HepG2 (cell line): Measurements from ENCODE around the gene DAPK1. TPM values are rescaled to one million over a fixed set of nuclear protein-coding genes. Genes with fewer than 3 reads are reported as not detected.

Source experiments
- ATAC-seq: fragments of 200-7000 bp; cut with Tn5 transposase; 3 replicates; pipeline ENCODE4 v1.9.1; 2020; ENCODE audit warnings: mild to moderate bottlenecking, moderate library complexity
- BruUV-seq: library from RNA; stranded (reverse); fragments of 400-500 nt; replicated peaks from 2 replicates; lab custom pipeline; 2021; lab: Mats Ljungman, UMichigan
- CTCF ChIA-PET: fragments of 300-600 bp; formaldehyde crosslinking; extraction: SDS; loops from one replicate; lab custom pipeline; 2021; ENCODE audit warnings: low total read pairs, inconsistent platforms, low intra/inter-chr PET ratio; lab: Yijun Ruan, JAX
- POLR2A ChIA-PET: fragments of 350-600 bp; sonication (Branson Sonifier 250); formaldehyde crosslinking; loops from one replicate; lab custom pipeline; 2020; ENCODE audit warnings: antibody characterized with exemption, inconsistent platforms; lab: Yijun Ruan, JAX
- DNase-seq: peaks from one replicate; pipeline ENCODE4 v3.0.0-alpha.2; 2015; ENCODE audit warnings: low spot score
- FAIRE-seq: peaks from 3 replicates; lab custom pipeline; 2011; peaks lifted over from hg19 to GRCh38; lab: Jason Lieb, UNC
- H2AFZ ChIP-seq: one replicate; pipeline ENCODE4 v1.6.1; 2011; ENCODE audit warnings: low read length, inconsistent platforms
- H3K27ac ChIP-seq: fragments of 300-600 bp; 3 replicates; pipeline ENCODE4 v1.8.0; 2011; ENCODE audit warnings: mixed run types, mild to moderate bottlenecking, mixed read lengths, low read length, inconsistent platforms; ENCODE audit not compliant: insufficient read depth; ENCODE audit errors: extremely low read length
- H3K27me3 ChIP-seq, 2 experiments: fragments of 200-600 bp in 1 of 2; 2 replicates in 1 of 2; 3 replicates in 1 of 2; pipeline versions ENCODE4 v1.6.0 to v1.8.0; 2011; ENCODE audit warnings: low read length in 2 of 2, mild to moderate bottlenecking in 2 of 2, moderate library complexity in 2 of 2, inconsistent platforms in 1 of 2; ENCODE audit not compliant: insufficient read depth in 2 of 2, control insufficient read depth in 1 of 2
- H3K36me3 ChIP-seq, 2 experiments: fragments of 200-600 bp in 1 of 2; replicated peaks in 1 of 2; 2 replicates in 1 of 2; 3 replicates in 1 of 2; pipeline versions ENCODE4 v1.5.1 to v1.8.0; 2011; ENCODE audit warnings: low read length in 2 of 2, inconsistent platforms in 1 of 2; ENCODE audit not compliant: insufficient read depth in 2 of 2, control insufficient read depth in 1 of 2
- H3K4me1 ChIP-seq: 2 replicates; pipeline ENCODE4 v1.5.1; 2012; ENCODE audit warnings: low read length, inconsistent platforms; ENCODE audit not compliant: insufficient read depth
- H3K4me2 ChIP-seq: 2 replicates; pipeline ENCODE4 v1.6.0; 2011; ENCODE audit warnings: low read depth, low read length, inconsistent platforms
- H3K4me3 ChIP-seq, 3 experiments: fragments of 200-600 bp in 1 of 3; sonication (generic), shearing (Covaris generic) in 1 of 3; replicated peaks in 1 of 3; 2 replicates each; pipeline ENCODE4 v1.5.1; 2011 to 2016; ENCODE audit warnings: low read length in 3 of 3, inconsistent platforms in 2 of 3, low read depth in 2 of 3, mild to moderate bottlenecking in 2 of 3, control low read depth in 1 of 3, mixed read lengths in 1 of 3; ENCODE audit not compliant: insufficient read depth in 1 of 3
- H3K79me2 ChIP-seq: one replicate; pipeline ENCODE4 v1.6.1; 2011; ENCODE audit warnings: low read length, inconsistent platforms; ENCODE audit not compliant: insufficient read depth
- H3K9ac ChIP-seq: 2 replicates; pipeline ENCODE4 v1.6.0; 2011; ENCODE audit warnings: mild to moderate bottlenecking, low read depth, low read length, inconsistent platforms; ENCODE audit not compliant: insufficient read depth
- H3K9me3 ChIP-seq: 2 replicates; pipeline ENCODE4 v1.5.1; 2012; ENCODE audit warnings: mild to moderate bottlenecking, low read length
- H4K20me1 ChIP-seq: 2 replicates; pipeline ENCODE4 v1.6.0; 2011; ENCODE audit warnings: inconsistent platforms, mild to moderate bottlenecking, low read length, moderate library complexity; ENCODE audit not compliant: insufficient read depth
- ARID4A ChIP-seq: sonication (generic); formaldehyde crosslinking; IDR thresholded peaks from 2 replicates; pipeline ENCODE4 v1.5.0; 2020; ENCODE audit warnings: mild to moderate bottlenecking, missing genetic modification reagents, borderline replicate concordance
- CREBL2 ChIP-seq: sonication (generic); formaldehyde crosslinking; IDR thresholded peaks from 2 replicates; pipeline ENCODE4 v1.8.1; 2023; ENCODE audit warnings: missing genetic modification reagents, mild to moderate bottlenecking, borderline replicate concordance
- CTCF ChIP-seq: sonication (generic); formaldehyde crosslinking; IDR thresholded peaks from 2 replicates; pipeline ENCODE4 v1.5.0; 2020; ENCODE audit warnings: mild to moderate bottlenecking, missing genetic modification reagents, moderate library complexity
- MTF2 ChIP-seq: sonication (generic); formaldehyde crosslinking; IDR thresholded peaks from 2 replicates; pipeline ENCODE4 v1.5.0; 2020; ENCODE audit warnings: missing genetic modification reagents, borderline replicate concordance
- PAXIP1 ChIP-seq: sonication (generic); formaldehyde crosslinking; conservative IDR thresholded peaks from 2 replicates; pipeline ENCODE4 v1.4.0; 2020; ENCODE audit warnings: mild to moderate bottlenecking, missing genetic modification reagents, moderate library complexity
- SNRNP70 ChIP-seq: fragments of 200-400 bp; formaldehyde crosslinking; IDR thresholded peaks from 2 replicates; pipeline ENCODE4 v1.6.1; 2017; ENCODE audit warnings: mild to moderate bottlenecking, low read depth, low read length, moderate library complexity
- SP2 ChIP-seq: sonication (generic); formaldehyde crosslinking; IDR thresholded peaks from 2 replicates; pipeline ENCODE4 v1.5.1; 2020; ENCODE audit warnings: mild to moderate bottlenecking, missing genetic modification reagents
- XBP1 ChIP-seq: sonication (generic); formaldehyde crosslinking; IDR thresholded peaks from 2 replicates; pipeline ENCODE4 v1.5.0; 2020; ENCODE audit warnings: missing genetic modification reagents
- ZNF720 ChIP-seq: sonication (generic); formaldehyde crosslinking; IDR thresholded peaks from 2 replicates; pipeline ENCODE4 v1.4.0; 2020; ENCODE audit warnings: missing genetic modification reagents
- WGBS: methylation state at CpG from one replicate; pipeline ENCODE4 v1.1.6; 2017; ENCODE audit warnings: low lambda C conversion rate; 5-methylcytosine and 5-hydroxymethylcytosine counted together
- in situ Hi-C: cut with HindIII; loops from 2 replicates; pipeline ENCODE4 v1.10.0; 2017; ENCODE audit warnings: low pct_unique_long_range_greater_than_20kb; ENCODE audit not compliant: extremely low pct_ligation_motif_present
- intact Hi-C: fragments of 100-400 bp; cut with micrococcal nuclease; formaldehyde crosslinking; loops from one replicate; pipeline ENCODE4 v1.10.0; 2022; ENCODE audit not compliant: unreplicated experiment
- polyA plus RNA-seq, 8 experiments: library from polyadenylated mRNA; depleted of rRNA in 3 of 8; stranded (reverse) in 7 of 8; unstranded in 1 of 8; fragments of >200 nt; fragmentation: Illumina TruSeq in 4 of 8; extraction: Trizol in 4 of 8; gene quantifications; 2 replicates each; pipeline versions ENCODE4 v1.2.1 to v1.2.3, GENCODE V29; 2011 to 2016; ENCODE audit warnings: low read depth in 4 of 8, missing spikeins in 1 of 8, mixed read lengths in 1 of 8; ENCODE audit not compliant: insufficient read depth in 1 of 8
- total RNA-seq, 5 experiments: library from RNA; depleted of rRNA; stranded (reverse); fragments of >200 nt; fragmentation: Illumina TruSeq; extraction: Trizol; gene quantifications; 2 replicates each; pipeline ENCODE4 v1.2.3, GENCODE V29; 2016; ENCODE audit warnings: low read depth in 1 of 5

The DAPK1 gene
- total and polyA plus RNA-seq, 2 of the 13 experiments (the other 11 are each of a cell fraction or from before 2014, with no cell fraction given): 35.7 to 35.9 TPM

- no peak for TF ChIP-seq ARID4A (CRISPR knock-in tag)
- TF ChIP-seq XBP1 (CRISPR knock-in tag): no peak
- TF ChIP-seq SP2: no peak
- TF ChIP-seq SNRNP70: no peak
- TF ChIP-seq CREBL2 (CRISPR knock-in tag): no peak
- TF ChIP-seq ZNF720 (CRISPR knock-in tag): no peak
- TF ChIP-seq CTCF (CRISPR knock-in tag): no peak
- TF ChIP-seq PAXIP1 (CRISPR knock-in tag): no peak
- TF ChIP-seq MTF2: no peak
- in situ Hi-C loops (no loop called here), intact Hi-C loops (no loop called here)
- H3K79me2 ChIP-seq: no peaks in the 10 kb centered on the region
- DNase-seq (no peak), ATAC-seq (no peak), FAIRE-seq (no peak)
- WGBS: 97% methylated on average over 6 of the region's 6 CpGs
- no peaks in the 10 kb centered on the region for H4K20me1 ChIP-seq
- CTCF ChIA-PET: no interaction called here
- H3K27ac ChIP-seq: no peak overlapping the region
- H3K9me3 ChIP-seq: no peaks in the 10 kb centered on the region
- H3K9ac ChIP-seq: no peak overlapping the region
- H3K4me3 ChIP-seq: no peak overlapping the region
- no peak overlapping the region for H2AFZ ChIP-seq
- H3K4me1 ChIP-seq: peaks cover 59% of the 10 kb centered on the region
- H3K27me3 ChIP-seq: no peaks in the 10 kb centered on the region
- POLR2A ChIA-PET: interaction anchor here (3.1 kb wide), 1 partner anchor 45 kb away, joined by 111 read pairs; no protein-coding TSS in a partner anchor
- H3K4me2 ChIP-seq: no peak overlapping the region
- H3K36me3 ChIP-seq: peaks cover 6 to 39% of the 10 kb centered on the region in 2 experiments
- no TSS peak for BruUV-seq
Measured at GRCh38 chr9:87615136-87615535, 117.5 kb downstream of the DAPK1 start.
